ENCODE data around the gene ATP5F1E.

The ATP5F1E gene

DNA sequence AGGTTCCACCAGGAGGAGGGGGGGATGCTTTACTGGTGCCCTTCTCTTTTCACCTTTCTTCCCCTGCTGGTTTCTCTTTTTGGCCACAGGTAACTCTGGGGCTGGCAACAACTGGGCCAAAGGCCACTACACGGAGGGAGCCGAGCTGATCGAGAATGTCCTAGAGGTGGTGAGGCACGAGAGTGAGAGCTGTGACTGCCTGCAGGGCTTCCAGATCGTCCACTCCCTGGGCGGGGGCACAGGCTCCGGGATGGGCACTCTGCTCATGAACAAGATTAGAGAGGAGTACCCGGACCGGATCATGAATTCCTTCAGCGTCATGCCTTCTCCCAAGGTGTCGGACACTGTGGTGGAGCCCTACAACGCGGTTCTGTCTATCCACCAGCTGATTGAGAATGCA is 8.5 kb downstream of the ATP5F1E start:
- no peaks in the 10 kb centered on the region for H3K9me3 Mint-ChIP-seq
- H3K4me1 Mint-ChIP-seq (ENCODE audit: low read depth) = peaks cover 32% of the 10 kb centered on the region
- intact Hi-C loops (cut with micrococcal nuclease) = no loop called here
- H3K4me3 Mint-ChIP-seq = no peak overlapping the region
- H3K27me3 Mint-ChIP-seq = no peaks in the 10 kb centered on the region
- H3K36me3 Mint-ChIP-seq (ENCODE audit: low read depth) = peaks cover 87% of the 10 kb centered on the region
- H3K27ac Mint-ChIP-seq = no peak overlapping the region

DNA sequence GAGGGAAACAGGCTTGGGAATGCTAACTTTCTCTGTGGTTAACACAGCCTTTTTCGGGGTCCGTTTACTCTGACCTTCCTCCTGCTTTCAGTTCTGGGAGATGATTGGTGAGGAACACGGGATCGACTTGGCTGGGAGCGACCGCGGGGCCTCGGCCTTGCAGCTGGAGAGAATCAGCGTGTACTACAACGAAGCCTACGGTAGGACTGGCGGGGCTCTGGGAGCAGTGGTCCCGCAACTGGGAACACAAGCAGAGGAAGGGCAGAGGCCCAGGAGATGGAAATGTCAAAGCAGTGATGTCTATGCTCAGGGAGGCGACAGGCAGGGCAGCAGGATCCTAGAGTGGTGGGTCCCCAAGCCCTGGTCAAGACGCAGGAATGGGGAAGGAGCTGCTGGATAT is 9.4 kb downstream of the ATP5F1E start:
- H3K4me1 Mint-ChIP-seq (ENCODE audit: low read depth) = peaks cover 37% of the 10 kb centered on the region
- intact Hi-C loops (cut with micrococcal nuclease) = no loop called here
- H3K27ac Mint-ChIP-seq = no peak overlapping the region
- H3K4me3 Mint-ChIP-seq = no peak overlapping the region
- peaks cover 88% of the 10 kb centered on the region for H3K36me3 Mint-ChIP-seq (ENCODE audit: low read depth)
- no peaks in the 10 kb centered on the region for H3K9me3 Mint-ChIP-seq
- H3K27me3 Mint-ChIP-seq = no peaks in the 10 kb centered on the region

DNA sequence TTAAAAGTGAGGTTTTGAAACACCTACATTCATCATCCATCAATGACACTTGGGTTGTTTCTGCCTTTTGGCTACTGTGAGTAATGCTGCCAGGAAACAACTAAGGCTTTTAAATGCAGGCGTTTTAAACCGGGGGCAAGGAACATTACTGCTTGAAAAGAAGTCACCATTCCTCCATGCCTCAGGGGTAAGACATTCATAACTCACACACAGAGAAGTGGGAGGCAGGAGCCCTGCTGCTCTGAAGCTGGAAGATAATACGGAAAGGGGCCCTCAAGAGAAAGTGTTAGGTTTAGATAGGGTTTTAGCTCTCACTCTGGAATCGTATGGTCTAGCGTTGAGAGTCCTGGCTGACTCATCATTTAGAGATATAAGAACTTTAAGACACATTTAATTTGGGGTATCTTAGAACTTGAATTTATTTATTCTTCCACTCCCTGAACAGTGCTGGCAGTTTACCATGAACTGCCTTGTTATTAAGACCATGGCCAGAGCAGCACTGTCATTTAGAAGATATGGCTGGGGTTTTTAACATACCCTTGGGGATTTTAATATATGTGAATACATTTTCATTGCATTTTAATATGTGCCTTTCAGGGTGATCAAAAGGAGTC is 11.1 kb downstream of the ATP5F1E start:
- peaks cover 82% of the 10 kb centered on the region for H3K36me3 Mint-ChIP-seq (ENCODE audit: low read depth)
- no peaks in the 10 kb centered on the region for H3K27me3 Mint-ChIP-seq
- H3K9me3 Mint-ChIP-seq = no peaks in the 10 kb centered on the region
- no peak overlapping the region for H3K4me3 Mint-ChIP-seq
- H3K4me1 Mint-ChIP-seq (ENCODE audit: low read depth) = peaks cover 41% of the 10 kb centered on the region
- H3K27ac Mint-ChIP-seq = no peak overlapping the region
- intact Hi-C loops (cut with micrococcal nuclease) = no loop called here

DNA sequence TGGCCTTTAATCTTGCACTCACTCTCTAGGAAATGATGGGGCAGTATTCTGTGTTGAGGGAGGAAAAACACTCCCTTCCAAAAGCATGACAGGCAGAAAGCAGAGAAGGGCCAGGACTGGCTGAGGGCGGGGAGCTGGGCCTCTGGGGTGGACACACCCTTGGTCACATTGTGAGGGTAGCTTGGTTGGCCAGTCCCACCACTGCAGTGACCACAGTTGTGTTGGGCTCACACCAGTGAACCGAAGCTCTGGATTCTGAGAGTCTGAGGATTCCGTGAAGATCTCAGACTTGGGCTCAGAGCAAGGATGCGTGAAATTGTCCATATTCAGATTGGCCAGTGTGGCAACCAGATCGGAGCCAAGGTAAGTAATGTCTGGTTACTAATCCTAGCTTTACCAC is 12.9 kb downstream of the ATP5F1E start, which contains the start of gene TUBB1:
TSS of gene TUBB1 (plus strand) at position 213 of the 400 bp plus-strand sequence. CDS start at position 307, 94 bp downstream.
- H3K9me3 Mint-ChIP-seq = no peaks in the 10 kb centered on the region
- H3K27me3 Mint-ChIP-seq = peaks cover 2% of the 10 kb centered on the region
- intact Hi-C loops (cut with micrococcal nuclease) = no loop called here
- H3K27ac Mint-ChIP-seq = peak within 1 kb of the TSS; percentile 73
- peaks cover 47% of the 10 kb centered on the region for H3K4me1 Mint-ChIP-seq (ENCODE audit: low read depth)
- peaks cover 68% of the 10 kb centered on the region for H3K36me3 Mint-ChIP-seq (ENCODE audit: low read depth)
- no peak within 1 kb of the TSS for H3K4me3 Mint-ChIP-seq

- no peak overlapping the region for H3K4me3 Mint-ChIP-seq
- H3K9me3 Mint-ChIP-seq = no peaks in the 10 kb centered on the region
- peaks cover 2% of the 10 kb centered on the region for H3K27me3 Mint-ChIP-seq
- peaks cover 51% of the 10 kb centered on the region for H3K4me1 Mint-ChIP-seq (ENCODE audit: low read depth)
- intact Hi-C loops (cut with micrococcal nuclease) = no loop called here
- peaks cover 68% of the 10 kb centered on the region for H3K36me3 Mint-ChIP-seq (ENCODE audit: low read depth)
- H3K27ac Mint-ChIP-seq = peak overlapping the region; percentile 73
Observed at GRCh38 chr20:59018817-59019216, 13.3 kb downstream of the ATP5F1E start.

- H3K4me3 Mint-ChIP-seq = no peak overlapping the region
- H3K27me3 Mint-ChIP-seq = peaks cover 6% of the 10 kb centered on the region
- no peaks in the 10 kb centered on the region for H3K9me3 Mint-ChIP-seq
- intact Hi-C loops (cut with micrococcal nuclease) = no loop called here
- peaks cover 59% of the 10 kb centered on the region for H3K4me1 Mint-ChIP-seq (ENCODE audit: low read depth)
- H3K27ac Mint-ChIP-seq = peak overlapping the region; percentile 73
- H3K36me3 Mint-ChIP-seq (ENCODE audit: low read depth) = peaks cover 66% of the 10 kb centered on the region
Observed at GRCh38 chr20:59017493-59018231, 14.5 kb downstream of the ATP5F1E start.

- Mint-ChIP-seq H3K9me3 (no peaks in the 10 kb centered on the region), H3K4me1 (ENCODE audit: low read depth) (peaks cover 67% of the 10 kb centered on the region), H3K27me3 (peaks cover 6% of the 10 kb centered on the region), H3K27ac (peak overlapping the region; percentile 73), H3K36me3 (ENCODE audit: low read depth) (peaks cover 58% of the 10 kb centered on the region), H3K4me3 (no peak overlapping the region)
- intact Hi-C loops (cut with micrococcal nuclease) = no loop called here
Observed at GRCh38 chr20:59016795-59017492, 15.2 kb downstream of the ATP5F1E start.

DNA sequence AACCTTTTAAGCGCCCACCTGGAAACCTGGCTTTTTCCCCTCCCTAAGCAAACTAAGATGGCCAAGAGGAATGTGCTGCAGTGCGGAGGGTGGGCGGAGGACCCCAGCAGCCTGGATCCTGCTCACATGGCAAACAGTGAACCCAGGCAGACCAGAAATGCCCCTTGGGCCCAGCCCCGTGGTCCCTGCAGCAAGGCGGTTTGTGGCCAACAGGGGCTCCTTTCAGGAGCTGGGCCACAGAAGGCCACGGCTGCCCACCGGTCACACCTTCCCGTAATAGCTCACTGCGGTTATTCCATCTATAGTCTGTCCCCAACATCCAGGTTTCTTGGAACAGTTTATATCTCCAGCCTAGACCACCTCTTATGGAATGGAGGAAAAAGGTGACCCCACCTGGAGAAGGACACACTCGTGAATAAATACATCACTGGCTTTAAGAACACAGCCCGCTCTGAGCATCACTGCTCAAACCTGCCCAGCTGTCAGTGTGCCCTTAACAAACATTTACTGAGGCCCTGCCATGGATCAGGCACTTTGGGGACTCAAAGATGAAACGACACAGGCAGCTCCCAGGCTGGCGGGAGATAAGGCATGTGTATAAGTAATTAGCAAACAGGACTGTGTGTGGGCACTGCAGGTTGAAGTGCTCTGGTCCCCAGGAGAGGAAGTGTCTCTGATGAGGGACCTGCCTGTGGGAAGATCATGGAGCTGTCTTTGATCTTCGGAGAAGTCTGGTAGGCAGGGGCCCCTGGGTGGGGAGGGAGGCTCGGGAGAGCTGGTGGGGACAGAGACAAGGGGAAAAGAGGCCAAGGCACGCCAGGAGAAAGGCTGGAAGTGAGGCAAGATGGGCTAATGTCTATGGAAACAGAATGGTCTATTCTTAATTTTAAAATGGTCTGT is 16.1 kb downstream of the ATP5F1E start:
- Mint-ChIP-seq H3K27me3 (peaks cover 6% of the 10 kb centered on the region), H3K36me3 (ENCODE audit: low read depth) (peaks cover 52% of the 10 kb centered on the region), H3K4me1 (ENCODE audit: low read depth) (peaks cover 75% of the 10 kb centered on the region), H3K27ac (peak overlapping the region; percentile 61), H3K9me3 (no peaks in the 10 kb centered on the region), H3K4me3 (no peak overlapping the region)
- intact Hi-C loops (cut with micrococcal nuclease) = no loop called here

DNA sequence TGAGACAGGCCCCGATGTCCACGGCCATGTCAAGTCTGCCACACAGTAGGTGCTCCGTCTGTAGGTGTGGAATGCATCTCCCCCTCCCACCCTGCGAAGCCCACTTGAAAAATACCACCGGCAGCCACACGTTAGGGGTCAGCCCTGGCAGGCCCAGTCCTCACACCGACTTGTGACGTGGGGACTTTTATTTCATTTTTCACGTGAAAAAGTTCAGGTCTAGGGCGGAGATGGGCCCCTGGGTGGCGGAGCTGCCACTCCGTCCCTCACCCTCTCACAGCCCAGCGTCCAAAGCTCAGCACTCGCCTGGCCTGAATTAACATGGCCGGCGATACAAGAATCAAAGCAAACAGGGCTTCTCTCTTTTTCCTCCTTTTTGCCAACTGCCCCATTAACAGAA is 16.7 kb downstream of the ATP5F1E start:
- peak overlapping the region; percentile 61 for H3K27ac Mint-ChIP-seq
- H3K4me3 Mint-ChIP-seq = no peak overlapping the region
- H3K9me3 Mint-ChIP-seq = no peaks in the 10 kb centered on the region
- H3K4me1 Mint-ChIP-seq (ENCODE audit: low read depth) = peaks cover 82% of the 10 kb centered on the region
- peaks cover 46% of the 10 kb centered on the region for H3K36me3 Mint-ChIP-seq (ENCODE audit: low read depth)
- intact Hi-C loops (cut with micrococcal nuclease) = no loop called here
- peaks cover 6% of the 10 kb centered on the region for H3K27me3 Mint-ChIP-seq

DNA sequence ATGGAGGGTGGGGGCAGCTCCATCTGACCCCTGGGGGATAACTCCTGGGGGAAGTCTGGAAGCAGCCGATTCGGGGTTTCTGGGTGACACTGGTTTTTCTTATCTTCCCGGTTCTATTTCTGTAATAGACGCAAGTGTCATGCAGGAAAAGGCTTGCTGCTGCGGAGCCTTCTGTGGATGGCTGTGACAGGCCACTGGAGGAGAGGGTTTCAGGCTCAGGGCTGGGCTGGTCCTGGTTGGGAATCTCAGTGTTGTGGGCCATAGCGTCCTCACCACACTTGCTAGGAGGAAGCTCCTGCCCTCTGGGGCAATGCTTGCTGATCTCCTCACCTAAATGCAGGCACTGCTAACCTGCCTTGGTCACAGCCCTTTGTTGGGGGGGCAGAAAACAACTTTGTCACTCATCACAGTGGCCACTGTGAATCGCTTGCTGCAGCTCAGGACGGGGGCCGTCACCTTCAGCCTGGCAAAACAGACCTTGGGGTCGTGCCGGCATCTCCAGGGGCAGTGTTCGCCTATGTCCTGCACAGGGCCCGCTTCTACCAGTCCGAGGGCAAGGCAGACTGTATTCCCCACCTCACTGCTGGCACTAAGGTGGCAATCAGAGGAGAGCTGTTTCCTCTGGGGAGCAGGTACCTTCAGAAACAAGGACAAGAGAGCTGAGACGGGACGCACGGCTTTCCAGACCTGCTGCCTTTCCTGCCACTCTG is 17.3 kb downstream of the ATP5F1E start:
- peaks cover 88% of the 10 kb centered on the region for H3K4me1 Mint-ChIP-seq (ENCODE audit: low read depth)
- H3K27me3 Mint-ChIP-seq = peaks cover 6% of the 10 kb centered on the region
- peak overlapping the region; percentile 90 for H3K27ac Mint-ChIP-seq
- H3K9me3 Mint-ChIP-seq = no peaks in the 10 kb centered on the region
- H3K4me3 Mint-ChIP-seq = no peak overlapping the region
- peaks cover 45% of the 10 kb centered on the region for H3K36me3 Mint-ChIP-seq (ENCODE audit: low read depth)
- intact Hi-C loops (cut with micrococcal nuclease) = no loop called here

GRCh38 chr20:59013959-59014608 is 18.1 kb downstream of the ATP5F1E start:
- Mint-ChIP-seq H3K4me3 (peak overlapping the region; percentile 5), H3K27me3 (peaks cover 6% of the 10 kb centered on the region), H3K4me1 (ENCODE audit: low read depth) (peaks cover 90% of the 10 kb centered on the region), H3K9me3 (no peaks in the 10 kb centered on the region), H3K27ac (peak overlapping the region; percentile 90), H3K36me3 (ENCODE audit: low read depth) (peaks cover 42% of the 10 kb centered on the region)
- intact Hi-C loops (cut with micrococcal nuclease) = no loop called here

- peaks cover 34% of the 10 kb centered on the region for H3K36me3 Mint-ChIP-seq (ENCODE audit: low read depth)
- intact Hi-C loops (cut with micrococcal nuclease) = no loop called here
- H3K9me3 Mint-ChIP-seq = no peaks in the 10 kb centered on the region
- peaks cover 90% of the 10 kb centered on the region for H3K4me1 Mint-ChIP-seq (ENCODE audit: low read depth)
- no peak overlapping the region for H3K4me3 Mint-ChIP-seq
- H3K27ac Mint-ChIP-seq = peak overlapping the region; percentile 90
- peaks cover 6% of the 10 kb centered on the region for H3K27me3 Mint-ChIP-seq
Observed at GRCh38 chr20:59013031-59013951, 18.8 kb downstream of the ATP5F1E start.
